Measurements from ENCODE around the gene NUP153.

DNA sequence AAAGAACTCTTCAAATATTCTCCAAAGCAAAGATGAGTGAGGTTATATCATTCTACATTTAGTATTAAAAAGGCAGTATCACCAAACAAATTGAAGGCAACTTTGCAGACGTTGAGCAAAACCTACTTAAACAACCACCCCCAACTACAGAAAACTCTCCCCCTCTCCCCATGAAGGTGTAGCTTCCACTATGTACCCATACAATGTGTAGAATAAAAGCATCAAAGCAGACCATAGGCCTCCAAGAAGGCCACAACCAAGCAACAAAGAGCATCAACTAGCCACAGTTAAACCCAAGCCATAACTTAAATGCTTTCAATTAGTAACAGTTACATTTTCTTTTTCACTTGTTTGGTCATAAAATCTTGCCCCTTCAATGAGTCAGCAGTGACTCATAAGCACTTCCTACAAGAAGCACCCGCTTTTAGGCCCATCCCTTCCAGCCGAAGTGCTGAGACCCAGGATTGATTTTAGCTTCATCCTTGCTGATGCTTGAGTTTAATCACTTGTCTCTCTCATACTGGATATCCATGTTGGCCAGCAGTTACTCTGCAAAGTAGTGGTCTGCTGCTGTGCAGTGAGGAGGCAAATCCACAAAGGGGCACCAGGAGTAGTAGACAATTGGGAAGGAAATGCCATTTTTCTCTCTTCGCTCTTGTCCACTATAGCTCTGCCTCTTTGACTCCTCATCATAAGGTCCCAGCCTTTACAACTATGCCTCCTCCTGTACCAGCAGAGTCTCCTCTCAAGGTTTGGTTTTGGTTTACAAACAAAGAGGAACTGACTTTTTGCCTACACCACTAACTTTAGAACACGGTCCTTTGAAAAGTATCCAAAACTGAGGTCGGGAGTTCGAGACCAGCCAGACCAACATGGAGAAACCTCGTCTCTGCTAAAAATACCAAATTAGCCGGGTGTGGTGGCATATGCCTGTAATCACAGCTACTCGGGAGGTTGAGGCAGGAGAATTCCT lies 8.4 kb upstream of the NUP153 start:
- TF ChIP-seq, protein P1, sequence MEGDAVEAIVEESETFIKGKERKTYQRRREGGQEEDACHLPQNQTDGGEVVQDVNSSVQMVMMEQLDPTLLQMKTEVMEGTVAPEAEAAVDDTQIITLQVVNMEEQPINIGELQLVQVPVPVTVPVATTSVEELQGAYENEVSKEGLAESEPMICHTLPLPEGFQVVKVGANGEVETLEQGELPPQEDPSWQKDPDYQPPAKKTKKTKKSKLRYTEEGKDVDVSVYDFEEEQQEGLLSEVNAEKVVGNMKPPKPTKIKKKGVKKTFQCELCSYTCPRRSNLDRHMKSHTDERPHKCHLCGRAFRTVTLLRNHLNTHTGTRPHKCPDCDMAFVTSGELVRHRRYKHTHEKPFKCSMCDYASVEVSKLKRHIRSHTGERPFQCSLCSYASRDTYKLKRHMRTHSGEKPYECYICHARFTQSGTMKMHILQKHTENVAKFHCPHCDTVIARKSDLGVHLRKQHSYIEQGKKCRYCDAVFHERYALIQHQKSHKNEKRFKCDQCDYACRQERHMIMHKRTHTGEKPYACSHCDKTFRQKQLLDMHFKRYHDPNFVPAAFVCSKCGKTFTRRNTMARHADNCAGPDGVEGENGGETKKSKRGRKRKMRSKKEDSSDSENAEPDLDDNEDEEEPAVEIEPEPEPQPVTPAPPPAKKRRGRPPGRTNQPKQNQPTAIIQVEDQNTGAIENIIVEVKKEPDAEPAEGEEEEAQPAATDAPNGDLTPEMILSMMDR (IDR thresholded peaks at IDR 0.05; ENCODE audit: low read depth, low read length), result no peak
- no peak for TF ChIP-seq POLR2A (IDR thresholded peaks at IDR 0.05; ENCODE audit: extremely low read depth, insufficient read length)
- TF ChIP-seq, protein P2, sequence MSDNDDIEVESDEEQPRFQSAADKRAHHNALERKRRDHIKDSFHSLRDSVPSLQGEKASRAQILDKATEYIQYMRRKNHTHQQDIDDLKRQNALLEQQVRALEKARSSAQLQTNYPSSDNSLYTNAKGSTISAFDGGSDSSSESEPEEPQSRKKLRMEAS (IDR thresholded peaks at IDR 0.05; ENCODE audit: low read depth, low read length), result no peak

Data from NB4 (cell line).